OCI-LY3 (cell line): ENCODE measurements around the gene PCP4L1.
A peak's percentile ranks its signal among the peaks of the same experiment; 100 is the strongest.

Experiments
- H2AFZ ChIP-seq: fragments of 200-600, 300-600 bp; shearing (Covaris generic); 2 replicates; pipeline ENCODE4 v1.6.0; 2014; ENCODE audit warnings: antibody characterized with exemption, low read depth, low read length
- H3K27ac ChIP-seq: fragments of 200-600, 300-600 bp; sonication (generic); 2 replicates; pipeline ENCODE4 v1.5.1; 2014; ENCODE audit warnings: mild to moderate bottlenecking, low read length, moderate library complexity, mixed read lengths
- H3K27me3 ChIP-seq: fragments of 200-600, 300-600 bp; sonication (generic); 2 replicates; pipeline ENCODE4 v1.6.1; 2014; ENCODE audit warnings: low read depth, low read length, mixed read lengths
- H3K36me3 ChIP-seq: fragments of 200-600, 300-600 bp; sonication (generic); replicated peaks from 2 replicates; pipeline ENCODE3; 2014; ENCODE audit warnings: low read depth, low read length, mixed read lengths
- H3K4me1 ChIP-seq: fragments of 300-600, 200-600 bp; sonication (generic); 2 replicates; pipeline ENCODE4 v1.6.1; 2014; ENCODE audit warnings: low read length, mixed read lengths
- H3K4me2 ChIP-seq: fragments of 200-600, 300-600 bp; sonication (generic); 2 replicates; pipeline ENCODE4 v1.6.1; 2014; ENCODE audit warnings: low read length, mixed read lengths
- H3K4me3 ChIP-seq: fragments of 300-600, 200-600 bp; sonication (generic); 2 replicates; pipeline ENCODE4 v1.5.1; 2014; ENCODE audit warnings: antibody characterized with exemption, mild to moderate bottlenecking, low read length, moderate library complexity
- H3K79me2 ChIP-seq: fragments of 300-600, 200-600 bp; shearing (Covaris generic); 2 replicates; pipeline ENCODE4 v1.6.1; 2014; ENCODE audit warnings: mild to moderate bottlenecking, low read length, mixed read lengths
- H3K9ac ChIP-seq: fragments of 300-600, 200-600 bp; shearing (Covaris generic); 2 replicates; pipeline ENCODE4 v1.6.0; 2014; ENCODE audit warnings: mild to moderate bottlenecking, low read length, moderate library complexity
- H3K9me3 ChIP-seq: fragments of 200-600, 300-600 bp; shearing (Covaris generic); 2 replicates; pipeline ENCODE4 v1.6.1; 2014; ENCODE audit warnings: low read length, mixed read lengths; ENCODE audit not compliant: insufficient read depth
- H4K20me1 ChIP-seq: fragments of 200-600, 300-600 bp; sonication (generic); 2 replicates; pipeline ENCODE4 v1.6.1; 2016; ENCODE audit warnings: low read length, mixed read lengths; ENCODE audit not compliant: insufficient read depth
- CTCF ChIP-seq: fragments of 200-600, 300-600 bp; sonication (generic); IDR thresholded peaks from 2 replicates; pipeline ENCODE4 v1.5.1; 2014; ENCODE audit warnings: antibody characterized with exemption, low read length, low read depth
- EZH2phosphoT487 ChIP-seq: fragments of 200-600 bp; shearing (Covaris generic); IDR thresholded peaks from 2 replicates; pipeline ENCODE4 v1.6.1; 2018; ENCODE audit warnings: antibody characterized with exemption, mixed run types, low read depth

PCP4L1 gene

GRCh38 chr1:161226320-161226711 is 32.2 kb upstream of the PCP4L1 start:
- Histone ChIP-seq H3K4me1 (peaks cover 21% of the 10 kb centered on the region), H2AFZ (peak overlapping the region; percentile 89; the same call in 1 of the 2 replicates), H3K27me3 (no peaks in the 10 kb centered on the region), H3K79me2 (peaks cover 6% of the 10 kb centered on the region; the same call in 1 of the 2 replicates), H3K9me3 (no peaks in the 10 kb centered on the region), H3K4me2 (peak overlapping the region; percentile 100), H3K36me3 (peaks cover 7% of the 10 kb centered on the region), H3K27ac (peak overlapping the region; percentile 16; the same call in 1 of the 2 replicates), H4K20me1 (no peaks in the 10 kb centered on the region), H3K4me3 (peak overlapping the region; percentile 95), H3K9ac (peak overlapping the region; percentile 71)
- TF ChIP-seq EZH2phosphoT487: no peak
- TF ChIP-seq CTCF: no peak

GRCh38 chr1:161226759-161227158 is 31.8 kb upstream of the PCP4L1 start:
- Histone ChIP-seq H3K9ac (peak overlapping the region; percentile 71), H3K9me3 (no peaks in the 10 kb centered on the region), H3K79me2 (peaks cover 6% of the 10 kb centered on the region; the same call in 1 of the 2 replicates), H3K27me3 (no peaks in the 10 kb centered on the region), H3K4me3 (peak overlapping the region; percentile 95), H3K27ac (no peak overlapping the region), H3K4me1 (peaks cover 21% of the 10 kb centered on the region), H3K4me2 (peak overlapping the region; percentile 100), H3K36me3 (peaks cover 7% of the 10 kb centered on the region), H2AFZ (no peak overlapping the region), H4K20me1 (no peaks in the 10 kb centered on the region)
- TF ChIP-seq CTCF (no peak), EZH2phosphoT487 (no peak)

GRCh38 chr1:161227196-161227871 is 31.2 kb upstream of the PCP4L1 start:
- Histone ChIP-seq H3K4me1 (peaks cover 21% of the 10 kb centered on the region), H3K9ac (peak overlapping the region; percentile 33), H3K27me3 (no peaks in the 10 kb centered on the region), H4K20me1 (no peaks in the 10 kb centered on the region), H3K4me3 (peak overlapping the region; percentile 95), H3K9me3 (no peaks in the 10 kb centered on the region), H3K79me2 (peaks cover 6% of the 10 kb centered on the region; the same call in 1 of the 2 replicates), H3K36me3 (peaks cover 7% of the 10 kb centered on the region), H3K4me2 (peak overlapping the region; percentile 100), H2AFZ (peak overlapping the region; percentile 57; the same call in 1 of the 2 replicates), H3K27ac (0 out of 2 replicates have a peak overlapping the region, but pooled peaks have one; percentile 0)
- TF ChIP-seq EZH2phosphoT487 (no peak), CTCF (peak; percentile 98)

GRCh38 chr1:161228032-161228431 is 30.5 kb upstream of the PCP4L1 start:
- no peak for TF ChIP-seq CTCF
- no peak for TF ChIP-seq EZH2phosphoT487
- H3K4me2 ChIP-seq: peak overlapping the region; percentile 100
- no peak overlapping the region for H3K27ac ChIP-seq
- H3K79me2 ChIP-seq: peaks cover 6% of the 10 kb centered on the region; the same call in 1 of the 2 replicates
- no peaks in the 10 kb centered on the region for H3K9me3 ChIP-seq
- peaks cover 21% of the 10 kb centered on the region for H3K4me1 ChIP-seq
- H3K27me3 ChIP-seq: no peaks in the 10 kb centered on the region
- H3K36me3 ChIP-seq: peaks cover 7% of the 10 kb centered on the region
- H4K20me1 ChIP-seq: no peaks in the 10 kb centered on the region
- peak overlapping the region; percentile 33; the same call in 1 of the 2 replicates for H3K9ac ChIP-seq
- H3K4me3 ChIP-seq: no peak overlapping the region
- H2AFZ ChIP-seq: no peak overlapping the region
